WTC11 (cell line): ENCODE results near the gene SARS1. TPM values are rescaled to one million over a fixed set of nuclear protein-coding genes. Genes with fewer than 3 reads are reported as not detected.

Source experiments
- ATAC-seq: fragments of 200-7000 bp; cut with Tn5 transposase; 2 replicates; pipeline ENCODE4 v1.10.0; 2021; ENCODE audit warnings: mild to moderate bottlenecking, moderate library complexity
- CTCF ChIA-PET: fragments of 300-600 bp; sonication (Branson Sonifier 250); formaldehyde crosslinking; loops from one replicate; lab custom pipeline; 2021; ENCODE audit warnings: antibody characterized with exemption; lab: Charles Lee
- POLR2A ChIA-PET: fragments of 350-600 bp; sonication (Branson Sonifier 250); formaldehyde crosslinking; loops from one replicate; lab custom pipeline; 2021; ENCODE audit warnings: antibody characterized with exemption; lab: Charles Lee
- DNase-seq: peaks from one replicate; pipeline ENCODE4 v3.0.0; 2021; ENCODE audit warnings: low spot score
- H3K27ac Mint-ChIP-seq: 2 replicates; pipeline ENCODE4 v1.8.0; 2021; ENCODE audit warnings: mixed read lengths
- H3K27me3 Mint-ChIP-seq: 2 replicates; pipeline ENCODE4 v1.8.0; 2021; ENCODE audit warnings: low read depth, mild to moderate bottlenecking, moderate library complexity, mixed read lengths
- H3K36me3 Mint-ChIP-seq: 2 replicates; pipeline ENCODE4 v1.8.0; 2021; ENCODE audit warnings: mixed read lengths
- H3K4me1 Mint-ChIP-seq: 2 replicates; pipeline ENCODE4 v1.8.0; 2022; ENCODE audit warnings: mixed read lengths
- H3K4me3 Mint-ChIP-seq: 2 replicates; pipeline ENCODE4 v1.8.0; 2021; ENCODE audit warnings: mild to moderate bottlenecking, moderate library complexity, mixed read lengths
- H3K9me3 Mint-ChIP-seq: 2 replicates; pipeline ENCODE4 v1.8.0; 2021; ENCODE audit warnings: mixed read lengths
- ATF1 ChIP-seq: sonication (generic); formaldehyde crosslinking; IDR thresholded peaks from 2 replicates; pipeline ENCODE4 v1.8.1; 2023; ENCODE audit warnings: mild to moderate bottlenecking, moderate library complexity, missing genetic modification reagents
- ATF6 ChIP-seq: sonication (generic); formaldehyde crosslinking; IDR thresholded peaks from 2 replicates; pipeline ENCODE4 v1.8.1; 2023; ENCODE audit warnings: mild to moderate bottlenecking, missing genetic modification reagents
- CREM ChIP-seq: sonication (generic); formaldehyde crosslinking; IDR thresholded peaks from 2 replicates; pipeline ENCODE4 v1.8.1; 2022; ENCODE audit warnings: mild to moderate bottlenecking, missing genetic modification reagents, moderate library complexity
- ELF4 ChIP-seq: sonication (generic); formaldehyde crosslinking; IDR thresholded peaks from 2 replicates; pipeline ENCODE4 v1.8.1; 2022; ENCODE audit warnings: low read depth, mild to moderate bottlenecking, moderate library complexity, missing genetic modification reagents
- EMX1 ChIP-seq: fragments of 250-450 bp; sonication (Bioruptor Pico); IDR thresholded peaks from 2 replicates; pipeline ENCODE4 v1.8.0; 2021; ENCODE audit warnings: mild to moderate bottlenecking
- ESRRA ChIP-seq: sonication (generic); formaldehyde crosslinking; IDR thresholded peaks from 2 replicates; pipeline ENCODE4 v1.8.1; 2022; ENCODE audit warnings: mild to moderate bottlenecking, missing genetic modification reagents, borderline replicate concordance
- FOXJ3 ChIP-seq: sonication (generic); formaldehyde crosslinking; IDR thresholded peaks from 2 replicates; pipeline ENCODE4 v1.9.0; 2021; ENCODE audit warnings: missing genetic modification reagents, mild to moderate bottlenecking, borderline replicate concordance
- FOXP1 ChIP-seq: sonication (generic); formaldehyde crosslinking; IDR thresholded peaks from 2 replicates; pipeline ENCODE4 v1.8.0; 2022; ENCODE audit warnings: missing genetic modification reagents, mild to moderate bottlenecking, moderate library complexity, borderline replicate concordance
- GRHL2 ChIP-seq: fragments of 250-450 bp; sonication (Bioruptor Pico); IDR thresholded peaks from 2 replicates; pipeline ENCODE4 v1.8.0; 2022; ENCODE audit warnings: mild to moderate bottlenecking, moderate library complexity; ENCODE audit not compliant: insufficient replicate concordance, severe bottlenecking
- IRF2 ChIP-seq: sonication (generic); formaldehyde crosslinking; IDR thresholded peaks from 2 replicates; pipeline ENCODE4 v1.8.0; 2022; ENCODE audit warnings: low read depth, missing genetic modification reagents, borderline replicate concordance
- JAZF1 ChIP-seq: fragments of 250-450 bp; sonication (Bioruptor Pico); IDR thresholded peaks from 2 replicates; pipeline ENCODE4 v1.9.0; 2021; ENCODE audit warnings: moderate library complexity, mild to moderate bottlenecking, inconsistent platforms
- MAX ChIP-seq: sonication (generic); formaldehyde crosslinking; IDR thresholded peaks from 2 replicates; pipeline ENCODE4 v1.8.0; 2022; ENCODE audit warnings: mild to moderate bottlenecking, missing genetic modification reagents
- MLX ChIP-seq: sonication (generic); formaldehyde crosslinking; IDR thresholded peaks from 2 replicates; pipeline ENCODE4 v1.8.1; 2023; ENCODE audit warnings: mild to moderate bottlenecking, missing genetic modification reagents, moderate library complexity
- NFE2L1 ChIP-seq: sonication (generic); formaldehyde crosslinking; IDR thresholded peaks from 2 replicates; pipeline ENCODE4 v1.8.1; 2023; ENCODE audit warnings: missing genetic modification reagents
- TCF7 ChIP-seq: sonication (generic); formaldehyde crosslinking; IDR thresholded peaks from 2 replicates; pipeline ENCODE4 v1.8.0; 2022; ENCODE audit warnings: mild to moderate bottlenecking, low read depth, missing genetic modification reagents, moderate library complexity
- TEAD1 ChIP-seq: sonication (generic); formaldehyde crosslinking; IDR thresholded peaks from 2 replicates; pipeline ENCODE4 v1.8.0; 2022; ENCODE audit warnings: mild to moderate bottlenecking, missing genetic modification reagents
- ZNF138 ChIP-seq: sonication (generic); formaldehyde crosslinking; conservative IDR thresholded peaks from 2 replicates; pipeline ENCODE4 v1.8.1; 2022; ENCODE audit warnings: mild to moderate bottlenecking, moderate library complexity, missing genetic modification reagents
- ZNF232 ChIP-seq: sonication (generic); formaldehyde crosslinking; IDR thresholded peaks from 2 replicates; pipeline ENCODE4 v1.8.0; 2022; ENCODE audit warnings: mild to moderate bottlenecking, missing genetic modification reagents
- ZNF263 ChIP-seq: sonication (generic); formaldehyde crosslinking; IDR thresholded peaks from 2 replicates; pipeline ENCODE4 v1.8.1; 2022; ENCODE audit warnings: low read depth, mild to moderate bottlenecking, moderate library complexity, missing genetic modification reagents
- ZNF396 ChIP-seq: fragments of 250-450 bp; sonication (Bioruptor Pico); IDR thresholded peaks from 2 replicates; pipeline ENCODE4 v1.8.0; 2021; ENCODE audit warnings: mild to moderate bottlenecking, moderate library complexity, borderline replicate concordance
- ZNF416 ChIP-seq: fragments of 250-450 bp; sonication (Bioruptor Pico); IDR thresholded peaks from 2 replicates; pipeline ENCODE4 v1.9.0; 2021; ENCODE audit warnings: mild to moderate bottlenecking, inconsistent platforms
- total RNA-seq: library from RNA; stranded (reverse); gene quantifications from 3 replicates; pipeline ENCODE4 v1.2.3, GENCODE V29; 2021
- TF ChIP-seq, protein P1 (sequence below): fragments of 250-450 bp; sonication (Bioruptor Pico); IDR thresholded peaks from 2 replicates; pipeline ENCODE4 v1.9.0; 2021; ENCODE audit warnings: mild to moderate bottlenecking
- TF ChIP-seq, protein P2 (sequence below): sonication (generic); formaldehyde crosslinking; IDR thresholded peaks from 2 replicates; pipeline ENCODE4 v1.8.1; 2022; ENCODE audit warnings: mild to moderate bottlenecking, missing genetic modification reagents, moderate library complexity, borderline replicate concordance

Gene SARS1
- total RNA-seq, 1 experiment from 2014 or later, result 149 TPM

DNA sequence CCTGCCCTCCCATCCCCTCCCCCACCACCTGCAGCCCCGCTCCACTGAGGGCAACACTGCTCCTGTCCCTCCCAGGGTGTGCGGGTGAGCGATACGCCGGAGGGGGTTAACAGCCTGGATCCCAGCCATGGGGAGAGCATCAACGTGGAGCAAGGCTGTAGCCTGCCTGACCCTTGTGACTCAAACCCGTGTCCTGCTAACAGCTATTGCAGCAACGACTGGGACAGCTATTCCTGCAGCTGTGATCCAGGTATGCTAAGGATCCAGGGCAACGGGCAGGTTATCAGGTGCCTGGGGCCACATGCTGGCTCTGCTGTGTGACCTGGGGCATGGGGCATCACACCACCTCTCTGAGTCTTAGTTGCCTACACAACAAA, 50.6 kb downstream of the SARS1 start (continued):
- no peak for TF ChIP-seq ATF6 (CRISPR knock-in tag)
- TF ChIP-seq ZNF416 (CRISPR knock-in tag), result no peak
- no peak for TF ChIP-seq ATF1 (CRISPR knock-in tag)
- no peak for TF ChIP-seq IRF2 (CRISPR knock-in tag)
- TF ChIP-seq, protein P1, sequence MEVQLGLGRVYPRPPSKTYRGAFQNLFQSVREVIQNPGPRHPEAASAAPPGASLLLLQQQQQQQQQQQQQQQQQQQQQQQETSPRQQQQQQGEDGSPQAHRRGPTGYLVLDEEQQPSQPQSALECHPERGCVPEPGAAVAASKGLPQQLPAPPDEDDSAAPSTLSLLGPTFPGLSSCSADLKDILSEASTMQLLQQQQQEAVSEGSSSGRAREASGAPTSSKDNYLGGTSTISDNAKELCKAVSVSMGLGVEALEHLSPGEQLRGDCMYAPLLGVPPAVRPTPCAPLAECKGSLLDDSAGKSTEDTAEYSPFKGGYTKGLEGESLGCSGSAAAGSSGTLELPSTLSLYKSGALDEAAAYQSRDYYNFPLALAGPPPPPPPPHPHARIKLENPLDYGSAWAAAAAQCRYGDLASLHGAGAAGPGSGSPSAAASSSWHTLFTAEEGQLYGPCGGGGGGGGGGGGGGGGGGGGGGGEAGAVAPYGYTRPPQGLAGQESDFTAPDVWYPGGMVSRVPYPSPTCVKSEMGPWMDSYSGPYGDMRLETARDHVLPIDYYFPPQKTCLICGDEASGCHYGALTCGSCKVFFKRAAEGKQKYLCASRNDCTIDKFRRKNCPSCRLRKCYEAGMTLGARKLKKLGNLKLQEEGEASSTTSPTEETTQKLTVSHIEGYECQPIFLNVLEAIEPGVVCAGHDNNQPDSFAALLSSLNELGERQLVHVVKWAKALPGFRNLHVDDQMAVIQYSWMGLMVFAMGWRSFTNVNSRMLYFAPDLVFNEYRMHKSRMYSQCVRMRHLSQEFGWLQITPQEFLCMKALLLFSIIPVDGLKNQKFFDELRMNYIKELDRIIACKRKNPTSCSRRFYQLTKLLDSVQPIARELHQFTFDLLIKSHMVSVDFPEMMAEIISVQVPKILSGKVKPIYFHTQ (CRISPR knock-in tag), result no peak
- TF ChIP-seq FOXP1 (CRISPR knock-in tag), result no peak

DNA sequence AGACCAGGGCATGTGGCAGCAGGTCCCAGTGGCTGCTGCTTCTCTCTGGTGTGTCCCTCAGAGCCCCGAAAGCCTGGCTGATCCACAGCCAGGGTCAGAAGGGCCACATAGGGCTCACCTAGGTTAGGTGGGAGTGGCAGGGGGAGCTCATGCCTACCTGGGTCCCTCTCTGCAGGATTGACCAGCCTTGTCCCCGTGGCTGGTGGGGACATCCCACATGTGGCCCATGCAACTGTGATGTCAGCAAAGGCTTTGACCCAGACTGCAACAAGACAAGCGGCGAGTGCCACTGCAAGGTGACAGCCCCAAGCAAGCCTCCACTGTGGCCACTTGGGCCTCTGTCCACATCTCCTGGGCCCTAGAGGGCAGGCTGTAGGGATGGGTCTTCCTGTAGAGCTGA, 51.3 kb downstream of the SARS1 start:
- ATAC-seq (no peak), DNase-seq (no peak)
- POLR2A ChIA-PET, result no interaction called here
- no peaks in the 10 kb centered on the region for H3K9me3 Mint-ChIP-seq
- H3K36me3 Mint-ChIP-seq, result peaks cover 5% of the 10 kb centered on the region; the same call in 1 of the 2 replicates
- TF ChIP-seq IRF2 (CRISPR knock-in tag), result no peak
- no peak for TF ChIP-seq ZNF138 (CRISPR knock-in tag)
- TF ChIP-seq ZNF232 (CRISPR knock-in tag), result no peak
- no peak for TF ChIP-seq MAX (CRISPR knock-in tag)
- no peak for TF ChIP-seq MLX (CRISPR knock-in tag)
- no peak for TF ChIP-seq EMX1 (CRISPR knock-in tag)
- TF ChIP-seq ZNF263, result no peak
- no peak for TF ChIP-seq TEAD1 (CRISPR knock-in tag)
- TF ChIP-seq GRHL2 (CRISPR knock-in tag), result no peak
- no peak for TF ChIP-seq ESRRA (CRISPR knock-in tag)
- TF ChIP-seq ELF4 (CRISPR knock-in tag), result no peak
- no peak for TF ChIP-seq JAZF1
- TF ChIP-seq, all 79 proteins: peak for 0
- CTCF ChIA-PET, result interaction anchor here (0.7 to 2.7 kb wide), 4 partner anchors 11 to 161 kb away, joined by 3 to 35 read pairs (median 10); partner anchors contain the start of gene PSMA5
- peaks cover 14% of the 10 kb centered on the region for H3K4me1 Mint-ChIP-seq
- H3K27me3 Mint-ChIP-seq, result no peaks in the 10 kb centered on the region
- H3K27ac Mint-ChIP-seq, result no peak overlapping the region
- no peak overlapping the region for H3K4me3 Mint-ChIP-seq

DNA sequence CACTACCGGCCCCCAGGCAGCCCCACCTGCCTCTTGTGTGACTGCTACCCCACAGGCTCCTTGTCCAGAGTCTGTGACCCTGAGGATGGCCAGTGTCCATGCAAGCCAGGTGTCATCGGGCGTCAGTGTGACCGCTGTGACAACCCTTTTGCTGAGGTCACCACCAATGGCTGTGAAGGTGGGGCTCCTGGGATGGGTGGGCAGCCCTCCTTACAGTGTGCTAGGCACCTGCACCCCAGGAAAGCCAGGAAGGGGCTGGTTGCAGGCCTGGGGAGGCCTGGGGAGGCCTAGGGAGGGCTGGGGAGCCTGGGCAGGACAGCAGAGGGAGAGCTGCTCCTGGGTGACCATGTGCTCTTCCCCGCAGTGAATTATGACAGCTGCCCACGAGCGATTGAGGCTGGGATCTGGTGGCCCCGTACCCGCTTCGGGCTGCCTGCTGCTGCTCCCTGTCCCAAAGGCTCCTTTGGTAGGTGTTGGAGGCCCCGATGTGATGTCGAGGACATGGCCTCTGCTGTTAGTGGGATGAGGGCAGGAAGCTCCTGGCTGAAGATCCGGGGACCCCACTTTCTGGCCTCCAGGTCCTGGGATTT, 52.1 kb downstream of the SARS1 start:
- H3K4me3 Mint-ChIP-seq, result no peak overlapping the region
- H3K4me1 Mint-ChIP-seq, result peaks cover 9% of the 10 kb centered on the region
- no peaks in the 10 kb centered on the region for H3K27me3 Mint-ChIP-seq
- no peaks in the 10 kb centered on the region for H3K9me3 Mint-ChIP-seq
- TF ChIP-seq FOXP1 (CRISPR knock-in tag) (no peak), ESRRA (CRISPR knock-in tag) (no peak), EMX1 (CRISPR knock-in tag) (no peak), NFE2L1 (CRISPR knock-in tag) (no peak), CREM (CRISPR knock-in tag) (no peak), FOXJ3 (CRISPR knock-in tag) (no peak), TCF7 (CRISPR knock-in tag) (no peak), ZNF396 (CRISPR knock-in tag) (no peak)
- TF ChIP-seq, protein P2, sequence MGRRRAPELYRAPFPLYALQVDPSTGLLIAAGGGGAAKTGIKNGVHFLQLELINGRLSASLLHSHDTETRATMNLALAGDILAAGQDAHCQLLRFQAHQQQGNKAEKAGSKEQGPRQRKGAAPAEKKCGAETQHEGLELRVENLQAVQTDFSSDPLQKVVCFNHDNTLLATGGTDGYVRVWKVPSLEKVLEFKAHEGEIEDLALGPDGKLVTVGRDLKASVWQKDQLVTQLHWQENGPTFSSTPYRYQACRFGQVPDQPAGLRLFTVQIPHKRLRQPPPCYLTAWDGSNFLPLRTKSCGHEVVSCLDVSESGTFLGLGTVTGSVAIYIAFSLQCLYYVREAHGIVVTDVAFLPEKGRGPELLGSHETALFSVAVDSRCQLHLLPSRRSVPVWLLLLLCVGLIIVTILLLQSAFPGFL (CRISPR knock-in tag), result no peak
- H3K27ac Mint-ChIP-seq, result no peak overlapping the region
- ChIA-PET CTCF (interaction anchor here (0.7 kb wide), 1 partner anchor 12 kb away, joined by 3 read pairs; no protein-coding TSS in a partner anchor), POLR2A (no interaction called here)
- DNase-seq (no peak), ATAC-seq (no peak)
- H3K36me3 Mint-ChIP-seq, result peaks cover 5% of the 10 kb centered on the region; the same call in 1 of the 2 replicates
